Jurkat, Clone E6-1 (cell line): Measurements from ENCODE around the gene ADK. TPM values are rescaled to one million over a fixed set of nuclear protein-coding genes. Genes with fewer than 3 reads are reported as not detected.

Experiments used
- DNase-seq: peaks from one replicate; pipeline ENCODE4 v3.0.0-alpha.2; 2011; ENCODE audit warnings: low read depth, low spot score
- H3K4me3 ChIP-seq: 2 replicates; pipeline ENCODE4 v1.5.1; 2011; ENCODE audit warnings: mild to moderate bottlenecking, low read length, control low read depth, moderate library complexity
- polyA plus RNA-seq: library from polyadenylated mRNA; unstranded; fragments of >200 nt; gene quantifications from one replicate; pipeline ENCODE4 v1.2.1, GENCODE V29; 2012; ENCODE audit warnings: missing spikeins; ENCODE audit not compliant: insufficient read length, insufficient read depth

Gene ADK
- polyA plus RNA-seq = 22.0 TPM

- peak within 1 kb of the TSS; percentile 83 for H3K4me3 ChIP-seq
- peak; percentile 92 for DNase-seq
These were observed at the start of gene ADK for GRCh38 chr10:74150990-74151878. Gene ADK, plus strand, starts transcription at chr10:74151221. Its CDS starts 58 bp downstream, at chr10:74151279.

GRCh38 chr10:74103560-74104258 lies 47.3 kb upstream of the ADK start:
- DNase-seq = peak; percentile 35
- H3K4me3 ChIP-seq = no peak overlapping the region

- no peak for DNase-seq
- no peak overlapping the region for H3K4me3 ChIP-seq
These were observed 46.5 kb upstream of the ADK start for GRCh38 chr10:74104480-74104879.

- DNase-seq = no peak
- H3K4me3 ChIP-seq = no peak overlapping the region
These were observed 46.0 kb upstream of the ADK start for GRCh38 chr10:74104996-74105395.

GRCh38 chr10:74107391-74107790 lies 43.6 kb upstream of the ADK start:
- DNase-seq = no peak
- H3K4me3 ChIP-seq = no peak overlapping the region

- H3K4me3 ChIP-seq = no peak overlapping the region
- DNase-seq = no peak
These were observed 41.6 kb upstream of the ADK start for GRCh38 chr10:74109452-74109851.

- no peak overlapping the region for H3K4me3 ChIP-seq
- DNase-seq = no peak
These were observed 40.9 kb upstream of the ADK start for GRCh38 chr10:74110120-74110519.

- DNase-seq = no peak
- H3K4me3 ChIP-seq = no peak overlapping the region
These were observed 39.2 kb upstream of the ADK start for GRCh38 chr10:74111799-74112198.

GRCh38 chr10:74113546-74113945 lies 37.5 kb upstream of the ADK start:
- H3K4me3 ChIP-seq = no peak overlapping the region
- DNase-seq = no peak

- H3K4me3 ChIP-seq = no peak overlapping the region
- no peak for DNase-seq
These were observed 37.0 kb upstream of the ADK start for GRCh38 chr10:74114041-74114448.

- H3K4me3 ChIP-seq = no peak overlapping the region
- DNase-seq = no peak
These were observed 33.3 kb upstream of the ADK start for GRCh38 chr10:74117738-74118137.

GRCh38 chr10:74118804-74119203 lies 32.2 kb upstream of the ADK start:
- DNase-seq = no peak

GRCh38 chr10:74120911-74121310 lies 30.1 kb upstream of the ADK start:
- no peak for DNase-seq
- H3K4me3 ChIP-seq = no peak overlapping the region

More at GRCh38 chr10:74118804-74119203, 32.2 kb upstream of the ADK start:
- H3K4me3 ChIP-seq = no peak overlapping the region

- DNase-seq = no peak
- H3K4me3 ChIP-seq = no peak overlapping the region
These were observed 29.7 kb upstream of the ADK start for GRCh38 chr10:74121368-74121767.

- H3K4me3 ChIP-seq = no peak overlapping the region
- DNase-seq = no peak
These were observed 29.0 kb upstream of the ADK start for GRCh38 chr10:74122060-74122459.

- H3K4me3 ChIP-seq = no peak overlapping the region
- DNase-seq = no peak
These were observed 27.9 kb upstream of the ADK start for GRCh38 chr10:74123081-74123480.

GRCh38 chr10:74133923-74134820 lies 16.8 kb upstream of the ADK start:
- no peak for DNase-seq
- H3K4me3 ChIP-seq = no peak overlapping the region

GRCh38 chr10:74135452-74135851 lies 15.6 kb upstream of the ADK start:
- DNase-seq = no peak

GRCh38 chr10:74137992-74138391 lies 13.0 kb upstream of the ADK start:
- no peak for DNase-seq
- no peak overlapping the region for H3K4me3 ChIP-seq

More at GRCh38 chr10:74135452-74135851, 15.6 kb upstream of the ADK start:
- no peak overlapping the region for H3K4me3 ChIP-seq
